ENCODE data around the gene CRYBB3. TPM values are rescaled to one million over a fixed set of nuclear protein-coding genes. Genes with fewer than 3 reads are reported as not detected.
"Not testable (repeated sequence)": the region's sequence is repeated elsewhere in the genome, so short reads cannot be mapped to it uniquely, and the experiment has no call there.

The CRYBB3 gene
- total and polyA plus RNA-seq, 10 donors: 0.16 to 0.80 TPM; not detected in 8

- no peak for DNase-seq
- Histone ChIP-seq H3K4me3 (no peak overlapping the region), H3K27me3 (replicated peaks in 1 of 7) (no peaks in the 10 kb centered on the region), H3K4me1 (no peaks in the 10 kb centered on the region), H3K36me3 (peaks cover 0 to 67% (median 7%) of the 10 kb centered on the region in 6 donors), H3K9me3 (peaks cover 0 to 15% (median 12%) of the 10 kb centered on the region in 8 donors), H3K27ac (no peak overlapping the region)
- TF ChIP-seq POLR2AphosphoS5 (IDR thresholded peaks at IDR 0.05): no peak
- TF ChIP-seq POLR2A (IDR thresholded peaks at IDR 0.05): no peak
- TF ChIP-seq CTCF (IDR thresholded peaks at IDR 0.05 in 8 of 11, conservative IDR thresholded peaks at IDR 0.05 in 3 of 11): no peak
- WGBS, 5 donors: 87 to 94% (median 92%) methylated on average over 13 of the region's 13 CpGs
- intact Hi-C loops (cut with DNase I; ENCODE audit: low total_unique reads): no loop called here
Observed at GRCh38 chr22:25177226-25177625, 22.4 kb upstream of the CRYBB3 start.

- H3K36me3 ChIP-seq: peaks cover 0 to 67% (median 7%) of the 10 kb centered on the region in 6 donors
- no peak for DNase-seq
- H3K27me3 ChIP-seq (replicated peaks in 1 of 7): no peaks in the 10 kb centered on the region
- no peak overlapping the region for H3K27ac ChIP-seq
- H3K9me3 ChIP-seq: peaks cover 0 to 15% (median 12%) of the 10 kb centered on the region in 8 donors
- WGBS, 5 donors: 81 to 92% (median 87%) methylated on average over 4 to 9 of the region's 9 CpGs
- H3K4me1 ChIP-seq: no peaks in the 10 kb centered on the region
- no peak for TF ChIP-seq POLR2AphosphoS5 (IDR thresholded peaks at IDR 0.05)
- intact Hi-C loops (cut with DNase I; ENCODE audit: low total_unique reads): no loop called here
- H3K4me3 ChIP-seq: no peak overlapping the region
Observed at GRCh38 chr22:25177895-25178294, 21.8 kb upstream of the CRYBB3 start.

- H3K27me3 ChIP-seq (replicated peaks in 1 of 7); H3K4me1 ChIP-seq; intact Hi-C loops (cut with DNase I; ENCODE audit: low total_unique reads): not testable (repeated sequence)
- H3K9me3 ChIP-seq: peaks cover 0 to 15% (median 12%) of the 10 kb centered on the region in 8 donors
- H3K36me3 ChIP-seq: peaks cover 0 to 67% (median 7%) of the 10 kb centered on the region in 6 donors
- DNase-seq: peak; percentile 86
- 87 to 95% (median 89%) methylated on average over 4 to 6 of the region's 6 CpGs for WGBS, 5 donors
- H3K4me3 ChIP-seq: peak overlapping the region in 1 of 8 donors; percentile 55
- peak overlapping the region in 3 of 8 donors; percentile 47 to 77 (median 50) for H3K27ac ChIP-seq
Observed at GRCh38 chr22:25178348-25178747, 21.3 kb upstream of the CRYBB3 start.

GRCh38 chr22:25178869-25179631 lies 20.6 kb upstream of the CRYBB3 start:
- intact Hi-C loops (cut with DNase I; ENCODE audit: low total_unique reads); H3K4me1 ChIP-seq; H3K27me3 ChIP-seq (replicated peaks in 1 of 7): not testable (repeated sequence)
- H3K9me3 ChIP-seq: peaks cover 0 to 15% (median 12%) of the 10 kb centered on the region in 8 donors
- 80 to 88% (median 84%) methylated on average over 40 to 52 of the region's 63 CpGs for WGBS, 5 donors
- peak overlapping the region in 1 of 8 donors; percentile 19 for H3K4me3 ChIP-seq
- H3K36me3 ChIP-seq: peaks cover 0 to 64% (median 7%) of the 10 kb centered on the region in 6 donors
- H3K27ac ChIP-seq: peak overlapping the region in 1 of 8 donors; percentile 74
- DNase-seq: peak; percentile 88

- H3K27me3 ChIP-seq (replicated peaks in 1 of 7): no peaks in the 10 kb centered on the region
- no peak for TF ChIP-seq CTCF (IDR thresholded peaks at IDR 0.05 in 8 of 11, conservative IDR thresholded peaks at IDR 0.05 in 3 of 11)
- TF ChIP-seq POLR2AphosphoS5 (IDR thresholded peaks at IDR 0.05): no peak
- no peak for TF ChIP-seq POLR2A (IDR thresholded peaks at IDR 0.05)
- WGBS, 5 donors: 82 to 85% (median 83%) methylated on average over 9 to 10 of the region's 10 CpGs
- no peak for DNase-seq
- no peak overlapping the region for H3K4me3 ChIP-seq
- no peak overlapping the region for H3K27ac ChIP-seq
- H3K9me3 ChIP-seq: peaks cover 0 to 15% (median 12%) of the 10 kb centered on the region in 8 donors
- H3K36me3 ChIP-seq: peaks cover 0 to 59% (median 5%) of the 10 kb centered on the region in 6 donors
- H3K4me1 ChIP-seq: no peaks in the 10 kb centered on the region
- intact Hi-C loops (cut with DNase I; ENCODE audit: low total_unique reads): no loop called here
Observed at GRCh38 chr22:25182131-25183110, 17.2 kb upstream of the CRYBB3 start.

Measured in spleen (tissue), 11 donors.